Suprapubic skin (tissue), 3 donors: Measurements from ENCODE around the gene EPB41L5.

Experiments
- EP300 ChIP-seq: sonication (generic); formaldehyde crosslinking; IDR thresholded peaks from one replicate; pipeline ENCODE4 v1.6.1; 2017; ENCODE audit warnings: antibody characterized with exemption
- POLR2A ChIP-seq, 2 donors: fragments of 450-650 bp; IDR thresholded peaks; one replicate each; pipeline ENCODE4 v1.6.1; 2017; ENCODE audit warnings: antibody characterized with exemption in 2 of 2, mild to moderate bottlenecking in 2 of 2, moderate library complexity in 2 of 2
- TF ChIP-seq, protein P1 (sequence below), 2 donors: fragments of 200-600 bp in 1 of 2; fragments of 450-650 bp in 1 of 2; sonication (generic) in 1 of 2; IDR thresholded peaks; one replicate each; pipeline ENCODE4 v1.5.1; 2016 to 2019; ENCODE audit warnings: antibody characterized with exemption in 2 of 2, mild to moderate bottlenecking in 1 of 2, moderate library complexity in 1 of 2

DNA sequence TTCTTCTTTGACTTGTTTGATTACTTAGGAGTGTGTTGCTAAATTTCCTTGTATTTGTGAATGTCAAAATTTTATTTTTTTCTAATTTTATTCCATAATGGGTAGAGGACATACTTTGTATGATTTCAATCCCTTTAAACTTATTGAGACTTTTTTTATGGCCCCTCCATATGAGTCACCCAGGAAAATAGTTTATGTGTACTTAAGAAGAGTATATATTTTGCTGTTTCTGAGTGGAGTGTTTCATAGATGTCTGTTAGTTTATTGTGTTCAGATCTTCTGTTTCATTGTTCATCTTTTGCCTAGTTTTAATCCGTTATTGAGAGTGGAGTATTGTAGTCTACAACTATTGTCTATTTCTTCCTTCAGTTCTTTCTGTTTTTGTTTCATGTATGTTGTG is 81.9 kb downstream of the EPB41L5 start:
- TF ChIP-seq, protein P1, sequence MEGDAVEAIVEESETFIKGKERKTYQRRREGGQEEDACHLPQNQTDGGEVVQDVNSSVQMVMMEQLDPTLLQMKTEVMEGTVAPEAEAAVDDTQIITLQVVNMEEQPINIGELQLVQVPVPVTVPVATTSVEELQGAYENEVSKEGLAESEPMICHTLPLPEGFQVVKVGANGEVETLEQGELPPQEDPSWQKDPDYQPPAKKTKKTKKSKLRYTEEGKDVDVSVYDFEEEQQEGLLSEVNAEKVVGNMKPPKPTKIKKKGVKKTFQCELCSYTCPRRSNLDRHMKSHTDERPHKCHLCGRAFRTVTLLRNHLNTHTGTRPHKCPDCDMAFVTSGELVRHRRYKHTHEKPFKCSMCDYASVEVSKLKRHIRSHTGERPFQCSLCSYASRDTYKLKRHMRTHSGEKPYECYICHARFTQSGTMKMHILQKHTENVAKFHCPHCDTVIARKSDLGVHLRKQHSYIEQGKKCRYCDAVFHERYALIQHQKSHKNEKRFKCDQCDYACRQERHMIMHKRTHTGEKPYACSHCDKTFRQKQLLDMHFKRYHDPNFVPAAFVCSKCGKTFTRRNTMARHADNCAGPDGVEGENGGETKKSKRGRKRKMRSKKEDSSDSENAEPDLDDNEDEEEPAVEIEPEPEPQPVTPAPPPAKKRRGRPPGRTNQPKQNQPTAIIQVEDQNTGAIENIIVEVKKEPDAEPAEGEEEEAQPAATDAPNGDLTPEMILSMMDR (IDR thresholded peaks at IDR 0.05) = no peak
- TF ChIP-seq POLR2A (IDR thresholded peaks at IDR 0.05) (no peak), EP300 (no peak)
